Left renal cortex interstitium (tissue), 4 donors: ENCODE data around the gene SLC9A6. TPM values are rescaled to one million over a fixed set of nuclear protein-coding genes. Genes with fewer than 3 reads are reported as not detected.

Experiments used
- DNase-seq, 4 donors: peaks; one replicate each; pipeline ENCODE4 v3.0.0-alpha.2; 2013; ENCODE audit warnings: low read depth in 4 of 4, low spot score in 2 of 4, missing footprints in 1 of 4
- polyA plus RNA-seq, 4 donors: library from polyadenylated mRNA; unstranded; fragments of 120-200 nt; gene quantifications; one replicate each; pipeline ENCODE4 v1.2.1, GENCODE V29; 2013; ENCODE audit not compliant: insufficient read length in 4 of 4

The SLC9A6 gene
- 10 to 100 TPM; 14.9 to 17.4 (median 17.1) TPM for polyA plus RNA-seq

GRCh38 chrX:135985157-135985972 lies at the start of gene SLC9A6:
Gene SLC9A6 (plus strand): TSS chrX:135985435. CDS start chrX:135985659, 224 bp downstream.
- peak in 1 of 4 donors; percentile 54 for DNase-seq

- DNase-seq: no peak
These were observed 40.7 kb upstream of the SLC9A6 start for GRCh38 chrX:135944486-135944885.

- DNase-seq: no peak
These were observed 33.9 kb upstream of the SLC9A6 start for GRCh38 chrX:135951291-135951690.

- peak in 1 of 4 donors; percentile 1 for DNase-seq
These were observed 12.1 kb upstream of the SLC9A6 start for GRCh38 chrX:135973025-135973547.

GRCh38 chrX:135973548-135974278 lies 11.5 kb upstream of the SLC9A6 start, which contains the start of gene MMGT1:
Gene MMGT1 (minus strand): TSS chrX:135973988. CDS start chrX:135973675, 313 bp downstream.
- peak in 3 of 4 donors; percentile 56 to 78 (median 58) for DNase-seq

- DNase-seq: peak in 1 of 4 donors; percentile 28
These were observed 10.9 kb upstream of the SLC9A6 start for GRCh38 chrX:135974279-135974856.

- DNase-seq: no peak
These were observed 9.8 kb upstream of the SLC9A6 start for GRCh38 chrX:135975421-135975820.

- no peak for DNase-seq
These were observed 7.6 kb upstream of the SLC9A6 start for GRCh38 chrX:135977611-135978010.

DNA sequence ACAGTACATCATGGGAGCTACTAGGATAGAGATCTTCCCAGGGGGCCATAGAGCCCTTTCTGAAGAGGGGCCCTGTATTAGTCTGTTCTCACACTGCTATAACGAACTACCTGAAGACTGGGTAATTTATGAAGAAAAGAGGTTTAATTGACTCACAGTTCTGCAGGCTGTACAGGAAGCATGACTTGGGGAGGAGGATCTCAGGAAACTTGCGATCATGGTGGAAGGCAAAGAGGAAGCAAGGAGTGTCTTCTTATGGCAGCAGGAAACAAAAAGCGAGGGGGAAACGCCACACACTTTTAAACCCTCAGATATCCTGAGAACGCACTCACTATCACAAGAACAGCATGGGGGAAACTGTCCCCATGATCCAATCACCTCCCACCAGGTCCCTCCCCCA lies 4.2 kb upstream of the SLC9A6 start:
- no peak for DNase-seq

GRCh38 chrX:135981668-135982067 lies 3.6 kb upstream of the SLC9A6 start:
- DNase-seq: no peak

- DNase-seq: no peak
These were observed 2.4 kb upstream of the SLC9A6 start for GRCh38 chrX:135982860-135983259.

DNA sequence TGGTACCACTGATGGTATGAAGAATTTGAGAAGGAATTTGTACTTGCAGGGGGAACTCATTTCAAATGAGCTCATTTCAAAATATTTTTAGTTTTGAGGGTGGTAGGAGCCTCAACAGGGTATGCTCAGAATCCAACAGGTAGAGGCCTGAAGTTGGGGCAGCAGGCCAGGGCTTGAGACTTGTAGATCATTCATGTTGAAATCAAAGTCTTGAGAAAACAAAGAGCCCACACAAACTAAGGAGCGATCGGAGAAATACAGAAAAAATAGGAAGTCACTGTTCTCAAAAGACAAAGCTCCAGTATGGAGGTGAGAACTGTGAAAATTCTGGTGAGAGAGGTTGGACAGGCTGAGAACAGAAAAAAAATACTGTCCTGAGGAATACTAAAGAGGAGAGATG lies 979 bp upstream of the SLC9A6 start:
- DNase-seq: no peak

DNA sequence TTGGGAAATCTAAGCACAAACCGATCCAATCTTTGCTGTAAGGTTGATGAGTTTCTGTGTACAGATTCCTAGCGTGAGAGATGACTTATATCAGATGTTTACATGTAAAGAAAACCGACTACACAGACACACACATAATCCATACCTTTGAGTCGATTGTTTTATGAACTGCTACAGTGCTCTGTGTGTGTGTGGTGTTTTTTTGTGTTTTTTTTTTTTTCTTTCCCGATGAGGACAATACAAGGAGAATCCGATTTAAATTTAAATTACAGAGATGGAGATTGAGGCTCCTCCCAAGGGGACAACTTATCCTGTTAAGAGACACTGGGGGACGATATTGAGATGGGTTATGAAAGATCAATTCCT lies 461 bp upstream of the SLC9A6 start:
- DNase-seq: peak in 1 of 4 donors; percentile 6

- DNase-seq: no peak
These were observed 707 bp downstream of the SLC9A6 start for GRCh38 chrX:135985973-135986310.

GRCh38 chrX:135988245-135988644 lies 3.0 kb downstream of the SLC9A6 start:
- DNase-seq: no peak

DNA sequence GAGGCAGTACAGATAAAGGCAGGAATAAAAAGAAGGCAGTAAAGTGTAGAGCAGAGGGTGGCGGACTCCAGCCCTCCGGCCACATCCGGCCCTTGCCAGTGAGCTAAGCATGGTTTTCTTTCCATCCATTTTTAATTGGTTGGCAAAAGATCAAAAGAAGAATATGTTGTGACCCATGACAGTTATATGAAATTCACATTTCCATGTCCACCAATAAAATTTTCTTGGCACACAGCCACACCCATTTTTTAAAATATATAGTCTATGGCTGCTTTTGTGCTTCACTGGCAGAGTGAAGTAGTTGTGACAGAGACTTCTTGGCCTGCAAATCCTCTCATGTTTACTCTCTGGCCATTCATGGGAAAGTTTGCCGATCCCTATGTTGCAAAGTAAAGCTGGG lies 29.8 kb downstream of the SLC9A6 start:
- no peak for DNase-seq

- DNase-seq: no peak
These were observed 31.6 kb downstream of the SLC9A6 start for GRCh38 chrX:136016881-136017280.

- DNase-seq: no peak
These were observed 34.0 kb downstream of the SLC9A6 start for GRCh38 chrX:136019226-136019625.

- no peak for DNase-seq
These were observed 35.9 kb downstream of the SLC9A6 start for GRCh38 chrX:136021160-136021559.

DNA sequence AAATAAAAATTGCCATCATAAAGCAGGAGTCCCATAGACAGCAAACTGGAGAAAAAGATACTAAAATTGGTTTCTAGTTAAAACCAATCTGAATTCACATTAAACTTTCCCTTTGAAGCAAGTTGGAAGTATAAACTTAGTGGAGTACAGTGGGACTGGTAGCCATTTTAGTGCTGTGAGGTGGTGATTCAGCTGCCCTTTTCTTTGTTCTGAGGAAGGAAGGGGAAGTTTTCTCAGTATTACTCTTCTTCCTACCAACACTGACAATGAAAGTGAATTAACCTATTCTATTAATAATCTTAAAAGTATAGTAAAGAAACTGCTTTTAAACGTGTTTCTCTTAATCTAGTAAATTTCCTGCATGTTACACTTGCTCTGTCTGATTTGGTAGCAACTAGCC lies 36.7 kb downstream of the SLC9A6 start:
- no peak for DNase-seq

DNA sequence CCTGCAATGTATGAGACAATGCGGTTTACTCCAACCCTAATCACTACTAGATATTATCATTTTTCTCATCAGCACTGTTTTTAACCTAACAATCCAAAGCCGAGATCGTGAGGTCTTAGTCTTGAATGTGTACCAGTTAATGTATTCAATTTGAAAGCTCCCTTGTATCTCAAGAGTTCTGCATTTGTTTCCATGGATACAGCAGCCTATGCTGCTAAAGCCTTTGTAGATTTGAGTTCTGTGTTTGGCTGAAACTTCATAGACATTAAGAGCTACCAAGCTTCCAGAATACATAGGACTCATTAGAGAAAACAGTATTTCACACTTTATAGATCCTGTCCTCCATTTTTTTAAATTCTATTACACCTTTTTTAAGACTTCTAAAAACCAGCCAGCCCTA lies 39.9 kb downstream of the SLC9A6 start:
- no peak for DNase-seq
